HUES64 (cell line): ENCODE data around the gene BCLAF3.

Experiments
- H3K27ac ChIP-seq: 2 replicates; pipeline ENCODE4 v1.7.0; 2013; ENCODE audit warnings: low read depth, low read length, inconsistent platforms
- H3K27me3 ChIP-seq: 2 replicates; pipeline ENCODE4 v1.6.1; 2013; ENCODE audit warnings: mild to moderate bottlenecking, low read length; ENCODE audit not compliant: insufficient read depth
- H3K36me3 ChIP-seq: 2 replicates; pipeline ENCODE4 v1.6.1; 2013; ENCODE audit warnings: mild to moderate bottlenecking, low read length; ENCODE audit not compliant: insufficient read depth
- H3K4me1 ChIP-seq: 2 replicates; pipeline ENCODE4 v1.6.1; 2013; ENCODE audit warnings: mild to moderate bottlenecking, low read length, moderate library complexity; ENCODE audit not compliant: insufficient read depth
- H3K4me3 ChIP-seq: 2 replicates; pipeline ENCODE4 v1.5.1; 2013; ENCODE audit warnings: mild to moderate bottlenecking, low read length, moderate library complexity
- H3K9ac ChIP-seq: 2 replicates; pipeline ENCODE4 v1.6.1; 2013; ENCODE audit warnings: mild to moderate bottlenecking, low read depth, low read length
- H3K9me3 ChIP-seq: 2 replicates; pipeline ENCODE4 v1.6.1; 2013; ENCODE audit warnings: low read depth, low read length; ENCODE audit not compliant: insufficient read depth
- WGBS: fragments of 150-250, 120-280 bp; methylation state at CpG from one replicate; pipeline ENCODE4 v1.1.7; 2013; ENCODE audit warnings: missing lambda C conversion rate; 5-methylcytosine and 5-hydroxymethylcytosine counted together

Gene BCLAF3

GRCh38 chrX:19966056-19966455, 24.8 kb downstream of the BCLAF3 start:
- Histone ChIP-seq H3K4me3 (no peak overlapping the region), H3K9me3 (no peaks in the 10 kb centered on the region), H3K9ac (no peak overlapping the region), H3K4me1 (no peaks in the 10 kb centered on the region), H3K27me3 (no peaks in the 10 kb centered on the region), H3K36me3 (peaks cover 30% of the 10 kb centered on the region), H3K27ac (no peak overlapping the region)
- WGBS, result no CpG with 5 or more reads among the region's 1 CpG

GRCh38 chrX:19964017-19964710, 26.7 kb downstream of the BCLAF3 start:
- no peaks in the 10 kb centered on the region for H3K9me3 ChIP-seq
- 92% methylated on average over 7 of the region's 9 CpGs for WGBS
- no peak overlapping the region for H3K27ac ChIP-seq
- H3K4me1 ChIP-seq, result no peaks in the 10 kb centered on the region
- H3K36me3 ChIP-seq, result peaks cover 30% of the 10 kb centered on the region
- H3K27me3 ChIP-seq, result no peaks in the 10 kb centered on the region
- no peak overlapping the region for H3K4me3 ChIP-seq
- no peak overlapping the region for H3K9ac ChIP-seq

GRCh38 chrX:19960913-19961312, 29.9 kb downstream of the BCLAF3 start:
- no peaks in the 10 kb centered on the region for H3K27me3 ChIP-seq
- no peak overlapping the region for H3K27ac ChIP-seq
- H3K4me3 ChIP-seq, result no peak overlapping the region
- H3K36me3 ChIP-seq, result peaks cover 23% of the 10 kb centered on the region
- H3K4me1 ChIP-seq, result no peaks in the 10 kb centered on the region
- H3K9me3 ChIP-seq, result no peaks in the 10 kb centered on the region
- no peak overlapping the region for H3K9ac ChIP-seq
- 97% methylated on average over 1 of the region's 1 CpG for WGBS

GRCh38 chrX:19958552-19959486, 32.0 kb downstream of the BCLAF3 start:
- no peak overlapping the region for H3K9ac ChIP-seq
- peaks cover 7% of the 10 kb centered on the region; the same call in 1 of the 2 replicates for H3K36me3 ChIP-seq
- H3K27me3 ChIP-seq, result no peaks in the 10 kb centered on the region
- no peaks in the 10 kb centered on the region for H3K4me1 ChIP-seq
- 94% methylated on average over 5 of the region's 6 CpGs for WGBS
- no peak overlapping the region for H3K27ac ChIP-seq
- H3K9me3 ChIP-seq, result no peaks in the 10 kb centered on the region
- H3K4me3 ChIP-seq, result no peak overlapping the region

GRCh38 chrX:19956923-19957322, 33.9 kb downstream of the BCLAF3 start:
- 100% methylated on average over 4 of the region's 6 CpGs for WGBS

GRCh38 chrX:19956306-19956705, 34.6 kb downstream of the BCLAF3 start:
- H3K36me3 ChIP-seq, result no peaks in the 10 kb centered on the region; the same call in none of the 2 replicates
- no peak overlapping the region for H3K27ac ChIP-seq
- H3K4me3 ChIP-seq, result no peak overlapping the region
- H3K9ac ChIP-seq, result no peak overlapping the region
- no peaks in the 10 kb centered on the region for H3K27me3 ChIP-seq
- no peaks in the 10 kb centered on the region for H3K4me1 ChIP-seq
- no peaks in the 10 kb centered on the region for H3K9me3 ChIP-seq

More at GRCh38 chrX:19956923-19957322, 33.9 kb downstream of the BCLAF3 start:
- no peak overlapping the region for H3K27ac ChIP-seq
- H3K9me3 ChIP-seq, result no peaks in the 10 kb centered on the region
- no peak overlapping the region for H3K9ac ChIP-seq
- no peak overlapping the region for H3K4me3 ChIP-seq
- H3K27me3 ChIP-seq, result no peaks in the 10 kb centered on the region
- H3K4me1 ChIP-seq, result no peaks in the 10 kb centered on the region
- no peaks in the 10 kb centered on the region; the same call in none of the 2 replicates for H3K36me3 ChIP-seq

- Histone ChIP-seq H3K4me3 (no peak overlapping the region), H3K27me3 (no peaks in the 10 kb centered on the region), H3K36me3 (peaks cover 2% of the 10 kb centered on the region), H3K27ac (no peak overlapping the region), H3K4me1 (no peaks in the 10 kb centered on the region), H3K9ac (no peak overlapping the region), H3K9me3 (no peaks in the 10 kb centered on the region)
- WGBS, result no CpG with 5 or more reads among the region's 2 CpGs
Measured at GRCh38 chrX:19955306-19955705, 35.6 kb downstream of the BCLAF3 start.

- WGBS, result 93% methylated on average over 2 of the region's 2 CpGs
- Histone ChIP-seq H3K9me3 (no peaks in the 10 kb centered on the region), H3K9ac (no peak overlapping the region), H3K27ac (no peak overlapping the region), H3K27me3 (no peaks in the 10 kb centered on the region), H3K36me3 (peaks cover 5% of the 10 kb centered on the region), H3K4me1 (no peaks in the 10 kb centered on the region), H3K4me3 (no peak overlapping the region)
Measured at GRCh38 chrX:19954335-19955096, 36.3 kb downstream of the BCLAF3 start.

GRCh38 chrX:19953145-19953544, 37.7 kb downstream of the BCLAF3 start:
- H3K9me3 ChIP-seq, result no peaks in the 10 kb centered on the region
- WGBS, result 94% methylated on average over 3 of the region's 3 CpGs
- no peak overlapping the region for H3K4me3 ChIP-seq
- H3K9ac ChIP-seq, result no peak overlapping the region
- peaks cover 5% of the 10 kb centered on the region for H3K36me3 ChIP-seq
- no peaks in the 10 kb centered on the region for H3K27me3 ChIP-seq
- H3K4me1 ChIP-seq, result no peaks in the 10 kb centered on the region
- no peak overlapping the region for H3K27ac ChIP-seq

GRCh38 chrX:19949340-19949739, 41.5 kb downstream of the BCLAF3 start:
- Histone ChIP-seq H3K4me1 (no peaks in the 10 kb centered on the region; the same call in 1 of the 2 replicates), H3K36me3 (peaks cover 5% of the 10 kb centered on the region), H3K27me3 (no peaks in the 10 kb centered on the region), H3K9me3 (no peaks in the 10 kb centered on the region), H3K9ac (no peak overlapping the region), H3K4me3 (no peak overlapping the region), H3K27ac (no peak overlapping the region)
- 80% methylated on average over 1 of the region's 2 CpGs for WGBS

- no peak overlapping the region for H3K27ac ChIP-seq
- no peaks in the 10 kb centered on the region for H3K9me3 ChIP-seq
- no peak overlapping the region for H3K9ac ChIP-seq
- no peak overlapping the region for H3K4me3 ChIP-seq
- H3K36me3 ChIP-seq, result peaks cover 5% of the 10 kb centered on the region; the same call in 1 of the 2 replicates
- no peaks in the 10 kb centered on the region; the same call in 1 of the 2 replicates for H3K4me1 ChIP-seq
- no peaks in the 10 kb centered on the region for H3K27me3 ChIP-seq
- whole genome bisulfite sequencing, result no CpG with 5 or more reads among the region's 1 CpG
Measured at GRCh38 chrX:19947612-19948011, 43.2 kb downstream of the BCLAF3 start.
